ENCODE data around the gene CHCHD5.
A peak's percentile ranks its signal among the peaks of the same experiment; 100 is the strongest.
"Not testable (repeated sequence)": the region's sequence is repeated elsewhere in the genome, so short reads cannot be mapped to it uniquely, and the experiment has no call there.

The CHCHD5 gene

GRCh38 chr2:112607680-112608438 lies 23.4 kb downstream of the CHCHD5 start:
- H3K9me3 ChIP-seq (ENCODE audit: control insufficient read depth, low read length) = no peaks in the 10 kb centered on the region
- DNase-seq (ENCODE audit: low read depth) = no peak
- H3K4me3 ChIP-seq (ENCODE audit: low read length) = no peak overlapping the region
- H3K27me3 ChIP-seq (replicated peaks; ENCODE audit: control insufficient read depth, insufficient read depth, low read length) = no peaks in the 10 kb centered on the region
- no peaks in the 10 kb centered on the region for H3K4me1 ChIP-seq (ENCODE audit: control insufficient read depth, insufficient read depth, low read length)
- H3K9ac ChIP-seq (ENCODE audit: low read length) = no peak overlapping the region
- no peaks in the 10 kb centered on the region for H3K36me3 ChIP-seq (ENCODE audit: control insufficient read depth, insufficient read depth, low read length, severe bottlenecking)

- not testable (repeated sequence) for H3K9me3 ChIP-seq (ENCODE audit: control insufficient read depth, low read length); H3K4me3 ChIP-seq (ENCODE audit: low read length); H3K36me3 ChIP-seq (ENCODE audit: control insufficient read depth, insufficient read depth, low read length, severe bottlenecking); DNase-seq (ENCODE audit: low read depth); H3K27me3 ChIP-seq (replicated peaks; ENCODE audit: control insufficient read depth, insufficient read depth, low read length); H3K9ac ChIP-seq (ENCODE audit: low read length); H3K4me1 ChIP-seq (ENCODE audit: control insufficient read depth, insufficient read depth, low read length)
Observed at GRCh38 chr2:112609320-112609719, 24.9 kb downstream of the CHCHD5 start.

GRCh38 chr2:112612283-112612682 lies 27.9 kb downstream of the CHCHD5 start:
- not testable (repeated sequence) for H3K4me3 ChIP-seq (ENCODE audit: low read length); H3K27me3 ChIP-seq (replicated peaks; ENCODE audit: control insufficient read depth, insufficient read depth, low read length); H3K9me3 ChIP-seq (ENCODE audit: control insufficient read depth, low read length); DNase-seq (ENCODE audit: low read depth); H3K9ac ChIP-seq (ENCODE audit: low read length); H3K36me3 ChIP-seq (ENCODE audit: control insufficient read depth, insufficient read depth, low read length, severe bottlenecking); H3K4me1 ChIP-seq (ENCODE audit: control insufficient read depth, insufficient read depth, low read length)

- no peak overlapping the region for H3K4me3 ChIP-seq (ENCODE audit: low read length)
- H3K4me1 ChIP-seq (ENCODE audit: control insufficient read depth, insufficient read depth, low read length) = peaks cover 19% of the 10 kb centered on the region
- no peak overlapping the region for H3K9ac ChIP-seq (ENCODE audit: low read length)
- peaks cover 3% of the 10 kb centered on the region for H3K27me3 ChIP-seq (replicated peaks; ENCODE audit: control insufficient read depth, insufficient read depth, low read length)
- no peaks in the 10 kb centered on the region for H3K36me3 ChIP-seq (ENCODE audit: control insufficient read depth, insufficient read depth, low read length, severe bottlenecking)
- DNase-seq (ENCODE audit: low read depth) = no peak
- no peaks in the 10 kb centered on the region for H3K9me3 ChIP-seq (ENCODE audit: control insufficient read depth, low read length)
Observed at GRCh38 chr2:112614201-112614840, 29.9 kb downstream of the CHCHD5 start.

GRCh38 chr2:112615051-112615450 lies 30.6 kb downstream of the CHCHD5 start:
- DNase-seq (ENCODE audit: low read depth) = no peak
- Histone ChIP-seq H3K4me1 (ENCODE audit: control insufficient read depth, insufficient read depth, low read length) (peaks cover 19% of the 10 kb centered on the region), H3K4me3 (ENCODE audit: low read length) (no peak overlapping the region), H3K9ac (ENCODE audit: low read length) (no peak overlapping the region), H3K27me3 (replicated peaks; ENCODE audit: control insufficient read depth, insufficient read depth, low read length) (peaks cover 3% of the 10 kb centered on the region), H3K36me3 (ENCODE audit: control insufficient read depth, insufficient read depth, low read length, severe bottlenecking) (no peaks in the 10 kb centered on the region), H3K9me3 (ENCODE audit: control insufficient read depth, low read length) (no peaks in the 10 kb centered on the region)

GRCh38 chr2:112615798-112616197 lies 31.4 kb downstream of the CHCHD5 start:
- DNase-seq (ENCODE audit: low read depth); H3K27me3 ChIP-seq (replicated peaks; ENCODE audit: control insufficient read depth, insufficient read depth, low read length); H3K36me3 ChIP-seq (ENCODE audit: control insufficient read depth, insufficient read depth, low read length, severe bottlenecking); H3K9me3 ChIP-seq (ENCODE audit: control insufficient read depth, low read length); H3K9ac ChIP-seq (ENCODE audit: low read length); H3K4me3 ChIP-seq (ENCODE audit: low read length): not testable (repeated sequence)
- H3K4me1 ChIP-seq (ENCODE audit: control insufficient read depth, insufficient read depth, low read length) = peaks cover 20% of the 10 kb centered on the region

GRCh38 chr2:112618383-112618782 lies 34.0 kb downstream of the CHCHD5 start:
- Histone ChIP-seq H3K4me1 (ENCODE audit: control insufficient read depth, insufficient read depth, low read length) (peaks cover 37% of the 10 kb centered on the region), H3K27me3 (replicated peaks; ENCODE audit: control insufficient read depth, insufficient read depth, low read length) (peaks cover 3% of the 10 kb centered on the region), H3K9me3 (ENCODE audit: control insufficient read depth, low read length) (no peaks in the 10 kb centered on the region), H3K36me3 (ENCODE audit: control insufficient read depth, insufficient read depth, low read length, severe bottlenecking) (no peaks in the 10 kb centered on the region), H3K9ac (ENCODE audit: low read length) (no peak overlapping the region), H3K4me3 (ENCODE audit: low read length) (no peak overlapping the region)
- no peak for DNase-seq (ENCODE audit: low read depth)

- H3K9ac ChIP-seq (ENCODE audit: low read length) = peak overlapping the region; percentile 1
- peak overlapping the region; percentile 50 for H3K4me3 ChIP-seq (ENCODE audit: low read length)
- H3K27me3 ChIP-seq (replicated peaks; ENCODE audit: control insufficient read depth, insufficient read depth, low read length) = no peaks in the 10 kb centered on the region
- DNase-seq (ENCODE audit: low read depth) = peak; percentile 42
- no peaks in the 10 kb centered on the region for H3K9me3 ChIP-seq (ENCODE audit: control insufficient read depth, low read length)
- peaks cover 57% of the 10 kb centered on the region for H3K4me1 ChIP-seq (ENCODE audit: control insufficient read depth, insufficient read depth, low read length)
- no peaks in the 10 kb centered on the region for H3K36me3 ChIP-seq (ENCODE audit: control insufficient read depth, insufficient read depth, low read length, severe bottlenecking)
Observed at GRCh38 chr2:112621790-112622527, 37.5 kb downstream of the CHCHD5 start.

GRCh38 chr2:112622528-112622849 lies 38.1 kb downstream of the CHCHD5 start:
- Histone ChIP-seq H3K27me3 (replicated peaks; ENCODE audit: control insufficient read depth, insufficient read depth, low read length) (no peaks in the 10 kb centered on the region), H3K36me3 (ENCODE audit: control insufficient read depth, insufficient read depth, low read length, severe bottlenecking) (no peaks in the 10 kb centered on the region), H3K9ac (ENCODE audit: low read length) (no peak overlapping the region), H3K9me3 (ENCODE audit: control insufficient read depth, low read length) (no peaks in the 10 kb centered on the region), H3K4me1 (ENCODE audit: control insufficient read depth, insufficient read depth, low read length) (peaks cover 56% of the 10 kb centered on the region), H3K4me3 (ENCODE audit: low read length) (no peak overlapping the region)
- DNase-seq (ENCODE audit: low read depth) = peak; percentile 78

- Histone ChIP-seq H3K9me3 (ENCODE audit: control insufficient read depth, low read length) (no peaks in the 10 kb centered on the region), H3K36me3 (ENCODE audit: control insufficient read depth, insufficient read depth, low read length, severe bottlenecking) (no peaks in the 10 kb centered on the region), H3K4me3 (ENCODE audit: low read length) (no peak overlapping the region), H3K4me1 (ENCODE audit: control insufficient read depth, insufficient read depth, low read length) (peaks cover 59% of the 10 kb centered on the region), H3K9ac (ENCODE audit: low read length) (no peak overlapping the region), H3K27me3 (replicated peaks; ENCODE audit: control insufficient read depth, insufficient read depth, low read length) (no peaks in the 10 kb centered on the region)
- peak; percentile 76 for DNase-seq (ENCODE audit: low read depth)
Observed at GRCh38 chr2:112623913-112624777, 39.7 kb downstream of the CHCHD5 start.
